Right lobe of liver (tissue), 4 donors: Measurements from ENCODE around the gene CRIP1.

ENCODE experiments used
- CTCF ChIP-seq, 4 donors: fragments of 200-600 bp in 3 of 4; fragments of 450-650 bp in 1 of 4; IDR thresholded peaks; one replicate each; pipeline versions ENCODE4 v1.5.1 to v1.8.0; 2016 to 2022; ENCODE audit warnings: antibody characterized with exemption in 4 of 4, mild to moderate bottlenecking in 2 of 4
- POLR2A ChIP-seq: fragments of 450-650 bp; IDR thresholded peaks from one replicate; pipeline ENCODE4 v1.6.1; 2017; ENCODE audit warnings: antibody characterized with exemption, mild to moderate bottlenecking
- donor health status: DM: no; HTN: no; CAD: no.
- donor health status: DM: no; HTN: no; CAD: no.
- donor health status: DM: no; HTN: yes; CAD: no.

DNA sequence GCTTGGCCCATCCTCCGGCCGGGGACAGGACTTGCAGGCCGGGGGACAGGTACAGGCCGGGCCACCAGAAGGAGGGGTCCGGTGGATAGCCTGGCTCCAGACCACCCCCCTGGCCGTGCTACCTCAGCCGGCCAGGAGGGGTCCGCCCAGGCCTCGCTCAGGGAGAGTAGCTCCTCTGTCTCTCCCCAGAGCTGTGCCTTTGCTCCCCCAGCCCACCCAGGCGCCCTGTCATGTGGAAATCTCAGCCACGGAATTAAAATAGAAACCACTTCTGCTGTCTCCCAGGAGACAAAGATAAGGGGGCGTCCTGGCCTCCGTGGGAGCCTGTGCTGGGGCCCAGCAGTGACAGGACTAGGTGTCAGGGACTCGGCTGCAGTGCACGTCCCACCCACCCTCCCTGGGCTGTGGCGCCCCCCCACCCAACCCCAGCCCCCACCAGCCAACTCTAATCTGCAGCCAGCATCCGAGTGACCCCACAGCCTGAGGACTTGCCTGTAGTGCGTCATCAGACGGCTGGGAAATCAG, 15.3 kb upstream of the CRIP1 start:
- no peak for TF ChIP-seq CTCF (IDR thresholded peaks at IDR 0.05)
- no peak for TF ChIP-seq POLR2A
